DOHH2 (cell line): ENCODE measurements around the gene DUOXA1.

Source experiments
- CTCF ChIP-seq: fragments of 200-600 bp; sonication (generic); IDR thresholded peaks from one replicate; pipeline ENCODE4 v1.5.1; 2014; ENCODE audit warnings: antibody characterized with exemption, mild to moderate bottlenecking, low read depth, low read length; ENCODE audit not compliant: poor library complexity, severe bottlenecking
- EZH2phosphoT487 ChIP-seq: fragments of 200-600 bp; sonication (generic); IDR thresholded peaks from 2 replicates; pipeline ENCODE4 v1.6.1; 2017; ENCODE audit warnings: borderline replicate concordance, mild to moderate bottlenecking, antibody characterized with exemption, low read length, moderate library complexity, mixed read lengths

DNA sequence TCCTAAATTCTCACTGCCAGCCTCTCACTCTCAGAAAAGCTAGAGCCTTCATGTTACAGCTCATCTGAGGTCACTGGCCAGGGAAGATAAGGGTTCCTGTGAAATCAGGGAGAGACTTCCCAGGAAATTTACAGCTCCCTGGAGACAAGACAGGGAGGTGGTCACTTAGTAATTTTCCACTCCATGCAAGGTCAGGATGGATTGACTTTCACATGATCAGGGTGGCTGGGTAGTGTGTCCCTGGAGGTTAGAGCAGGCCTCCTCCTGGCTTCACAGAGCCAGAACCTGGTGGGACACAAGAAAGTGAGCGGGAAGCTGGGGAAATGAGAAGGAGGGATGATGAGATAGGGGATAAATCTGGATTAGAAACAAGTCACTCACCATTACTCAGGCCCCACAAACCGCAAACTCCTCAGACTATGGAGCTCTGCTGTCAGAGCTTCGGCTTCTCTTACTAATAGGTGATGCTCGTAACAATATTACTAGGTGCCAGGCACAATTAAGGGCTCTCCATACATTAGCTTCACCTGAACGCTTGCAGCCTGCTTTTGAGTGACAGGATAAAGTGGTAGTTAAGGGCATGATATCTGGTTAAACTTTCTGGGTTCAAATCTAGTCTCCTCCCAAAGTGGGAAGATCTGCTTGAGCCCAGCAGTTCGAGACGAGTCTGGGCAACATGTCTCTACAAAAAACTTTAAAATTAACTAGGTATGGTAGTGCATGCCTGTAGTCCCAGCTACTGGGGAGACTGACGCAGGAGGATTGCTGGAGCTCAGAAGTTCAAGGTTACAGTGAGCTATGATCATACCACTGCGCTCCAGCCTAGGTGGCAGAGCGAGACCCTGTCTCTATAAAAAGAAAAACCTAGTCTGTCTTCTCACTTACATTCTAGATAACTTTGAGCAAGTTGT, 40.6 kb downstream of the DUOXA1 start:
- no peak for TF ChIP-seq CTCF
- TF ChIP-seq EZH2phosphoT487, result no peak
